GM19468 (cell line): ENCODE data around the gene PFDN5.
"Not testable (repeated sequence)": the region's sequence is repeated elsewhere in the genome, so short reads cannot be mapped to it uniquely, and the experiment has no call there.

Source experiments
- ATAC-seq: cut with Tn5 transposase; IDR thresholded peaks from one replicate; pipeline ENCODE4 v1.9.1; 2021; ENCODE audit warnings: mild to moderate bottlenecking, moderate library complexity, moderate number of reproducible peaks; ENCODE audit not compliant: unreplicated experiment; ENCODE audit errors: extremely low read depth

The PFDN5 gene

DNA sequence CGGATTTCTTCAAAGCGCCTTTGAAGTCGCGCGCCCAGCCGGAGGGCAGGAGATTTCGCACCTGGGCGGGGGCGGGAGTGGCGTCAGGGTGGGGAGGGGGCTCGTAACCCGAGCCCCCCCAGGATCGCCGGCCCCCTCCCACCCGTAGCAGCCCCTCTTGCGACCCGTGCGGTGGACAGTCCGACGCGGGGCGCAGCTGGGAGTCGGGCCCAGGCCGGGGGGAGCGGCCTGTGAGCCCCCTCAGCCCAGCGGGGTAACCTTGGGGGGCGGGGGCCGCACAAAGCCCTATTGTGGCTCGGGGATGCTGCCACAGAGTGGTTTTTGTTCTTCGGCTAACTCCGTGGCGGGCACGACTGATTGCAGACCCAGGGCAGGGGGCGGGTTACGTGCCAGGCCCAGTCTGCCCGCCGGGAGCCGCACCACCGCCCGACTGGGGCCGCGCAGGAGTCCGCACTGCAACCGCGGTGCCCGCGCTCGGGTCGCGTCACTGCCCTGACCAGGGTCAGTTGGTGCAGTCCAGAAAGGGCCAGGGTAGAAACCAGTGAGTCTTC lies 30.2 kb downstream of the PFDN5 start:
- ATAC-seq, result no peak

DNA sequence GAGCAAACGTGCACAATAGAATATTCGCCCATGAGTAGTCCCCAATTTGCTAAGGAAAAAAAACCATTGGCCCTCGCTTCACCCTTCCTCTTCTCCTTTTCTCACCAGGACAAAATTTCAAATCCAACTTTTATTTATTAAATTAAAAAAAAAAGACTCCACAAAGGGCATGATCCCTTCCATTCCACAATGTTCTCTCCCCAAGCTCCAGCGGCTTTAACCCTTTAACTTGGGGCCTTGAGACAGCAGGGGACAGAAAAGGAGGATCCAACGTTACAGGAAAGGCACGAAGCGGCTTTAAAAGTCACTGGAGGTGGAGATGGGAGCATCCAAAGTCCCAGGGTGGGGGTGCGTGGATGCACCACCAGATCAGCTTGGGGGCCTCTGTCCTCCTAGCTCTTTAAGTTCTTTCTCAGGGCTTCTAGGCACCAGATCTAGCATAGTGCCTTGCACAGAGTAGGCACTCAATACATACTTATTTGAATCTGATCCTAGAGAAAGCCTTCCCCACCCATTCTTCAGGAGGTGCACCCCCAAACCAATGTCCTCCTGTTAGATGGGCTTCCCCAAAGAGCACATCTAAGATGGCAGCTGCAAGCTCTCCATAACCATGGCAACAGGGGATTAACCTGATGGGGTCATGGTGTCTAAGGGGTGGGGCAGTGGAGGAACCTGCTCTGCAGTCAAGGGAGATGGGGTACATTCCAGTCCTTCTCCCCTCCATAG lies 31.3 kb downstream of the PFDN5 start:
- ATAC-seq, result no peak

DNA sequence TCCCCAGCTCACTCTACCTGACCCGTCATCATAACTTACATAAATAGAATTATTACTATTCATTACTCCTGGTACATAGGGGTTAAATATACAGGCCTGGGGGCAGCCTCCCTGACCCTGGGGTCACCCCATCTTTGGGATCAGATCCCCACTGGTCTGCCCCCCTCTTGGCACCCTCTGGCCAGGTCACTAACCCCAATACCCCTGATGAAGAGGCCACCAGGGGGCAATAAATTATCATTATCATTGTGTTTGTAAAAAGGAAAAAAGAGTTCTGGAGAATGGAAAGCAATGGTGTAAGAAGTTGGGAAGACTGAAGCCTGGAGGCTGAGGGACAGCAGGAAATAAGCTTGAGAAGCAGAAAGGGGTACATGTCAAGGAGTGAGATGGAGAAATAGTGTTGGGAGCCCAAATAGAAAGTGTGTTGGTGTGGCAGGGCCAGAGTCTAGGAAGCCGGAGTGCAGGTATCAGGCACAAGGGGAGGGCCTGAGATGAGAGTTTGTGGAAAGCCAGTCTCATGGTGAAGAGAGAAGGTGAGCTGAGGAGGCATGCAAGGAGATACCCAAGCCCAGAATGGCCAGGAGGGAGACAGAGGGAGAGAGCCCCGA lies 32.2 kb downstream of the PFDN5 start:
- ATAC-seq, result no peak

DNA sequence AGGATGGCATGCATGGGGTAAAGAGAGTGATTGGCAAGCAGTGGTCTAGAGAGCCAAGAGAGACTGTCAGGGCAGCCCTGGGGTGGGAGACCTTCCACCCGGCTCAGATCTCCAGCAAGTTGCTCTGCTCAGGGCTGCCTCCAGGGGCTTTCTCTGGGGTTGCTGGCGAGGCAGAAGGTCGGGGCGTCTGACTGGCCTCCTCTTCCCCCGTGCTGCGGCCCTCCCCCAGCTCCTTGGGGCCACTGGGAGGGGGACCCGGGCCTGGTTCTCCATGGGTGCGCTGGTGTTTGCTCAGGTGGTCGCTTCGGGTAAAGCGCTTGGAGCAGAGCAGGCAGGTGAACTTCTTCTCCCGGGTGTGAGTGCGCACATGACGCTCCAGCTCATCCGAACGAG lies 32.7 kb downstream of the PFDN5 start:
- ATAC-seq, result no peak

DNA sequence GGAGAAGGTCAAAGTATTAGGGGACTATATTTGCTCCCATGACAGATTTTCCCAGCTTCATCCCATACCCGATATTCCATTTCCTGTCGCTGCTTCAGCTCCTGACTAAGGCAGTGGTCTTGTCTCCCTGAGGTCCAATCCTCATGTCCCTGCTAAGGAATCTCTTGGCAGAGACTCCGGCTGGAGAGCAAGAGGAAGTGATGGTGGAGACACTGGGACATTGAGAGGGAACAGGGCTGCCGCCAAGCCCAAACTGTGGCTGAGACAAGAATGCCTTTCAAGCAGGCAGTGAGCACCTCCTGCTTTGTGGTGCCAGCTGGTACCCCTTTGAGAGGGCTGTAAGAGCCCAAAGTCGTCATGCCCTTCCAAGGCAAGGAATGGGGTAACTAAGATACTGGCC lies 35.3 kb downstream of the PFDN5 start:
- ATAC-seq, result no peak

DNA sequence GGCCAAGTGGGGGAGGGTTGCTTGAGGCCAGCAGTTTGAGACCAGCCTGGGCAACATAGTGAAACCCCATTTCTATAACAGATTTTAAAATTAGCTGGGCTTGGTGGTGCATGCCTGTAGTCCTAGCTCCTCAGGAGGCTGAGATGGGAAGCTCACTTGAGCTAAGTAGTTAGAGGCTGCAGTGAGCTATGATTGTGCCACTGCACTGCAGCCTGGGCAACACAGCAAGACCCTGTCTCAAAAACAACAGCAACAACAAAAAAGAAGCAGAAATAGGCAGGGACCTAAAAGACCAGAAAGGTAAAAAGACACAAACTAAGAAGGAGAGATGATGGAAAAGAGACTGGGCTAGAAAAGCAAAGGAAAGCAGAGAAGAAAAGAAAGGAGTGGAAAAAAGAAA lies 37.0 kb downstream of the PFDN5 start:
- ATAC-seq, result not testable (repeated sequence)

DNA sequence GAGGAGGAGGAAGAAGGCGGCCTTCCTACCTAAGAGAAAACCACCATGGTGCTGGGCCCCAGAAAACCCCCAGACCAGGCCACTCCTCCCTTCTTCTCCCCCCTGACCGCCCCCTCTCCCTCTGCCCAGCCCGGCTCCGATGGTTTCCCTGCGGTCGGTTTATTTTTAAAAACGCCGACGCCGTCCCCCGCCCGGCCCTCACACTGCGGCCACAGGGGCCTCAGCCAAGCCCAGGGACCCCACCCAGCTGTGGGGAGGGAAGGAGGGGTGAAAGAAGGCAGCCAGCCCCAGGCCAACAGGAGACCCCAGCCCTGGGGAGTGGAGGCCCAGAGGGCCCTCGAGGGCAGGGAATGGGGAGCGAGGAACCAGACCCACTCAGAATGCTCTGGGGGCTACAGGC lies 37.4 kb downstream of the PFDN5 start:
- ATAC-seq, result no peak

DNA sequence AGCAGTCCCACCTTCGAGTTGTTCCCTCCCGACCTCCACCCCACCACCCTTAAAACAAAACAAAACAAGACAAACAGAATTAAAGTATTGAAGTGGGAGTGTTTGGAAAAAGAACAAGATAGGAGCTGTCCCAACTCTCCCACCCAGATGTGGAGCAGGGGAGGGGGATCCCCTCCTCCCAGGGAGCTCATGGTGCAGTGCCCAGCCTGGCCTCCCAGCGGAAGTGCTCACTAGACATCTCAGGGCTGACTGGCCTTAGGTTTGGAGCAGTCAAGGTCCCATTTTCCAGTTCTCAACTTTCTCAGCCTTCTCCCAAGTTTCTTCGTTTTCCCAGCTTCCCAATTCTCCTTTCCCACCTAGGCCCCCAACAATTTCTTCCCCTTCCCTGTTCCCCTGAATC lies 37.9 kb downstream of the PFDN5 start:
- no peak for ATAC-seq

DNA sequence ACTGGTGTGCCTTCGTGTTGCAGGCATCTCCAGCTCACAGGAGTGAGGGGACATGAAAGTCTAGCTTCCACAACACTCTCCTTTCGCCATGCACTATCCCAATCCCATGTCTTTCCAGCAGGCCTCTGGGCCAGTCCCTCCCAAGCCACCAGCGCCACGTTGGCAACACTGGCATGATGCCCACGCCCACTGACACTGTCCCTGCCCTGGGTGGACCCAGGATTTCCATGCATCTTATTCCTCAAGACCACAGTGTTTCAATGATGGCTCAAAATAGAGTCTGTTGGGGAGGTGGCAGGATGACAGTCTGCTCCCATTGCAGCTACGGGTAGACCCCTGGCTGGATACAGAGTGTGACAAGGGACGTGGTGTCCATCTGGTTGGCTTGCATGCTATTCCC lies 38.5 kb downstream of the PFDN5 start:
- no peak for ATAC-seq

DNA sequence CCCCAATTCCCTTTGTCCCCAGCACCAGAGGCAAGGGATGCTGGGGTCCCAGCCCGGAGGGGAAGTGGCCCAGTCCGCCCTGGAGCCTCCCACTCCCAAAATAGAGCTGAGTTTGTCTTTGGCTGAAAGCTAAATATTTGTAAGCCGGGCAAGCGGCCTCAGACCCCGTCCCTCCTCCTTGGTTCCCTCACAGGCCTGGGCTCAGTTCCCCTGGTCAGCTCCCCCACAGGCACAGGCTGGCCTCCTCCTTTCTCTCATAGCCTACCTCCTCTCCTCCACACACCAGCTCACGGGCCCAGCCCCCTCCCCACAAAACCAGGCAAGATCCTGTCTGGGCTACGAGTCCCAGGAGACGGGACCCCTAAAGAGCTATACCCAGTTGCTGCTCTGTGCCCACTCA lies 39.5 kb downstream of the PFDN5 start:
- ATAC-seq, result no peak

DNA sequence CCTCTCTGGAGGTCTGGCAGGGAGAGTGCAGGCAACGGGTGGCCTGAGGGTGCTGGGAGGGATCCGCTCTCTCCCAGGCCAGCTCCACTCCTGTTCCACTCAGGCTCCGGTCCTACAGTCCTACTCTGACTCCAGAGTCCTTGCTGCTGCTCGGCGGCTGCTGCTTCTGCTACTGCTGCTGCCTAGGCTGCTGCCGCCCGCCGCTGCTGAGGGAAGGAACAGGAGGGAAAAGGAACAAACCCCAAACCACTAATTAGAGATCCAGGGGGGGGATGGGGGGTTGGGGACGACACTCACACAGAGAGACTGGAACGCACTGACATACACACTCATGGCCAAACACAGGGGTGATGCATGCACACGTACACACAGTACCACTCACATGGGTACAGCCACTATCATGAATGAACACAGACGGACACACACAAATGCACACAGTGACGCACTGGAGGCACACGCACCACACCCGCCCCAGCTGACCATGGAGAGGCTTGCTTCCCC lies 40.9 kb downstream of the PFDN5 start, which contains the start of gene SP7:
Gene SP7, minus strand, starts transcription at position 174 of the 501 bp plus-strand sequence. CDS start 708 bp downstream, outside the sequence.
- no peak for ATAC-seq

DNA sequence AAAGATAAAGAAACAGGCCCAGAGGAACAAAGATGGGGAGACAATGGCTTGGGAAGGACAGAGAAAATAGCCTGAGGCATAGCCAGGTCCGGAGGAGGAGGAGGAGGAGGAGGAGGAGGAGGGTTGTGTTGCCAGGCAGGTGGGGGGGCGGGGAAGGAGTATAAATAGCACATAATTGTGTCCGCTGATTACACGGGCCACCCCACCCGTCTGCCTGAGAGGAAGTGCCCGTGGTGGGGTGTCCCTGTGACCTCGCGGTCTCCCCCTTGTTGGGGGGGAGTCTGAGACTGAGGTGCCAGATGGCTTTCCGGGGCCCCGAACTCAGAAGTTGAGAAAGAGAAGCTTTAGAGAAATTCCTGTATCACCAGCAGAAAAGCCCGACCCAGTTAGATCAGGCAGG lies 42.7 kb downstream of the PFDN5 start:
- ATAC-seq, result no peak

DNA sequence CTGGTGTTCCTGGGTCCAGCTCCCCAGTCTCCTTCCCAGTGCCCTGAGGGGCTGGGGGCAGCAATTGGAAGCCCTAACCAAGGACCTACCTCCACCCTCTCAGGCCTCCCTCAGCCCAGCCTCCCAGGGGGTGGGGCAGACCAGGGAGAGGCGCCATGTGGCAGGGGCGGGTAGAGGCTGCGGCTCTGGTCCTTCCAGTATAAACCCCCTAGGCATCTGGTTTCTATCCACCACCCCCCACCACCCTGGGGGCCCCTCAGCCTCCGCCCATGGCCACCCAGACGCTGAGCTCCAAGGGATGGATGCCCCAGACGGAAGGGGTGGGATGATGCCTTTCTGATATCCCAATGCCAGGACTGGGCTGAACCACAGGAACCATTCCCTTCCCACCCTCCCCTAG lies 43.6 kb downstream of the PFDN5 start:
- no peak for ATAC-seq

DNA sequence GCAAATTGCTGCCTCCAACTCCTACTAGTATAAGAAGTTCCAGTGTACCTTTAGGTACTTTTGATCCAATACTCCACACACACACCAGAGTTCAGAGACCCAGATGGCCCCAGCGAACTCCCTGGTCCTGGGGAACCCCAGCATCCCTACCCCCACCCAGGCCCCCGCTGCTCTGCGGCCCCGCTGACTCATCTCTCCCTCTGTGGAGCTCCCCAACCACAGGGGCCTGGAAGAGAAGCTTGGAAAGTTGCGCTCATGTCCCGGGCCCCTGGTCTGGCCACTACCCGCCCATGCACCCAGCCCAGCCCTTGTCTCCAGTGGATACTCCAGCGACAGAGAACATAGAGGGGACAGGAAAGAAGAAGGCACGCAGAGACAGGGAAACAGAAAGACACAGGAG lies 45.1 kb downstream of the PFDN5 start:
- no peak for ATAC-seq

DNA sequence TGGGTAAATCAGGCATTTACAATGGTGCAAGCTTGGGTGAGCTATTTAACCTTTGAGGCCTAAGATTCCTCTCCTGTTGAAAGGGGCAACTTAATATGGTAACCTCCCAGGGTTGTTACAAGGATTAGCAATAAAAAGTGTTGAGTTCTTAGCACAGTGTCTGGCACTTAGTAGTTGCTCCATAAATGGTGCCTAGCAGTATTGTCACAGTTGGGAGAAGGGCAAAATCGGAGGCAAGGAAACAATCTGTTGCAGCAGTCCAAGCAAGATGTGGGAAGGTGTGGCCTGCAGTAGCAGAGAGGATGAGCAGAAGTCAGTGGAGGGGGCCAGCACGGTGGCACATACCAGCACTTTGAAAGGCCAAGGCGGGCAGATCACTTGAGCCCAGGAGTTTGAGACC lies 48.1 kb downstream of the PFDN5 start:
- no peak for ATAC-seq

DNA sequence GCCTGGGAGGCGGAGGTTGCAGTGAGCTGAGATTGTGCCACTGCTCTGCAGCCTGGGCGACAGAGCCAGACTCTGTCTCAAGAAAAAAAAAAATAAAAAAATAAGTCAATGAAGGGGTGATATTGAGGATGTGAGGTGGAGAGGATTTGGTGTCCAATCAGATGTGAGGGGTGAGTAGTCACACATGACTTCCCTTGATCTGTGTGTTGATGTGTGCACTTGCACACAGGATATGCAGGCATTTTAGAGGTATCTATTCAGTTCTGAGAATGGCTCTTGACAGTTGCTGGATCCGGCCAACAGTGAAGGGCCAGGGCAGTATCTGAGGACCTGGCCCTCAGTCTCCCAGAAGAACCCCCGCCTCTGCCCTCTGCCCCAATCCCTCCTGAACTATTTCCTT lies 48.6 kb downstream of the PFDN5 start:
- ATAC-seq, result no peak

DNA sequence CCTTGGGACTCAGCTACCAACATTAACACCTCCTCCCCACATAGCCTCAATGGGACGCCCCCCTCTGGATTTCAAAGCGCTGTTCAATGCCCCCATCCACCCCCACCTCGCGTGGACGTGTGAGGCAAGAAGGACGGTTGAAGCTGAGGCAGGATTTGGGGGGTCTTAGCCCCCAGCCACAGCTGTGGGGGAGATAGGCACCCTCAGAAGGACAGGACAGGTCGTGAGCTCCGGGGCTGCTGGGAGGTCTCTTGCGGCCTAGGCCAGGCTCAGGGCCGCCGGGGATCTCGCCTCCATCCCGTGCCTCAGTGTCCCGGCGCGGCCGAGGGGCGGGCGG lies 49.1 kb downstream of the PFDN5 start:
- no peak for ATAC-seq

DNA sequence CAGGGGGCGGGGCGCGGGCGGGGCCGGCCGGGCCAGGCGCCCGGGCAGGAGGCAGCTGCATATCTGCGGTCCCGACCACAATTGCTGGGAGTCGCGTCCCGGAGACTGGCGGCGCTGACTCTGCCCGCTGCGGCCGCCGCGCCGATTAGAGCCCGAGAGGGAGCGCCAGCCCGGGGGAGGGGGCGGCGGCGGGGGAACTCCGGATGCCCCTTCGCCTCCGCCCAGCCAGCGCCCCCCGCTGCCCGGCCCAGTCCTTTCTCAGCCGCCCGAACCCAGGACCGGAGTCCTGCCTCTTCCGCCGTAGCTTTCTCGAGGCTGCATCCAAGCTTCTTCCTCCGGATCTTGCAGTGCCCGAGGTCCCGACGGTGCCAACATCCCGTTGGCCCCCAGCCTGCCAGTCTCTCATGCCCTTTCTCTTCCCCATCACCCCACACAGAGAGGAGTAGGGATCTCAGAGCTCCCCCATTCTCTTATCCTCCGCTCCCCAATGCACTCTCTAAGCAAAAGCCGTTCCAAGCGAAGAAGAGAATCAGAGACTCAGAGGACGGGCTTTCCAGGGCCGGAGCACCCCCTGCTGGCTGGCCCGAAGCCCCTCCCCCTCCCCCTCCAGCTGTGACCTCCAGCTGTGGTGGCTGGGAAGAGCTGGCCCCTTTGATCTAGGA lies 49.6 kb downstream of the PFDN5 start:
- ATAC-seq, result peak; percentile 58

DNA sequence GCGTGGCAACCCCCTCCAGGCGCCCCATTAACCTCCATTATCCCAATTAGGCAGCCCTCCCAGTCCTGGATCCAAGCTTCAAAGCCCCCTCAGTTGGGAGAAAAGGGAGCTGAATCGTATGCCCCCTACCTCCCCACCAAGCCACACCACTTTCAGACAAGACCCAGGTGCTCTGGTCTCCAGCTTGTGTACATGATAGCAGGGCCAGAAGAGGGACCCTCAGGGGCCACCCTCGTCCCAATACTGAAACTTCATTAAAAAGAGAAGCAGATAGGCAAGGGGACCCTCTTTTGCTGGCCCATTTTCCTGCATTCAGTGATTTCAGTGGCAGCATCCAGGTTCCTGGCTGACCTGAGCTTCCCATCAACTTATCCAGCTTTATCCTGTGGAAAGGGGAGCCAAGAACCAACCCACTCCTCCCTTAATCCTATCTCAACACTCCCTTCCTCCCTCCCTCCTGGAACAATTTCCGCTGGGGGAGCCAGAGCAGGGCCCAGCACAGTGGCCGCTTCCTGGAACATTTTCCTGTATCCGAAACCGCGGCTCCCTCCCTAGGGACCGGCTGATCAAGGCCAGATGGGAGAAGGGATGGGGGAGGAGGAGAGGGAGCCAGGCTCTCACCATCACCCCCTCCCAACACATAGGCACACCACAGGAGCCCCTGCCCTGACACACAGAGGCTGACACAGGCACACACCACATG lies 50.3 kb downstream of the PFDN5 start:
- no peak for ATAC-seq

DNA sequence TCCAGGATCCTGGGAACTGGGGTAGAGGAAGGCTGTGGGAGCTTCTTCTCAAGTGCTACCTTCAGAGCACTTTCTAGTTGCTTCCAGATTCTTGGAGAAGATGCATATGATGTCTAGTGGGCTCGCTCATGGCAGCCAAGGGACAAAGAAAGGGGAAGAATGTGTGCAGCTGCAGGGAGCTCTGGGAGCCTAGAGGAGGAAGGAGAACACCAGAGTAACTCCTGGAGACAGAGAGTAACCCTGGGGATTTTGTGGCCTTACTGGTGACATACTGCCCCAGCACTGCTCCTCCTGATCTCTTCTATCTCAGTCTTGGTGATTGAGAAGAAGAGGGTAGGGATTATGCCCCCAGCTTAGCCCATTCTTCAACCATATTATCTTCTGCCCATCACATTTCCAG lies 51.1 kb downstream of the PFDN5 start:
- ATAC-seq, result no peak

DNA sequence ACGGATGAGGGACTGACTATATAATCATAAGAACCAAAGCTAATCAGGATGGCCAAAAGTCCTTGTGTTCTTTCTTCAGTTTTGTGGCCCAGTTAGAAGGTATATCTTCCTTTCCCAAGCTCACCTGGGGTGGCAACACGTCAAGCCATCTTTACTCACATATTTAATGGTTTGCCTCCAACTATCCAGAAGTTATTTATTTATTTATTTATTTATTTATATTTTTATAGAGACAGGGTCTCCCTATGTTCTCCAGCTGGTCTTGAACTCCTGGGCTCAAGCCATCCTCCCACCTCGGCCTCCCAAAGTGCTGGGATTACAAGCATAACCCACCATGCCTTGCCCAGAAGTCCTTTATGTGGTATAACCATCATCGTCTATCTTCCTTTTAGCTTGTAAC lies 52.6 kb downstream of the PFDN5 start:
- no peak for ATAC-seq
